Measurements from ENCODE around the gene MAGEF1. TPM values are rescaled to one million over a fixed set of nuclear protein-coding genes. Genes with fewer than 3 reads are reported as not detected.

MAGEF1 gene
- total and polyA plus RNA-seq, 2 donors, result 26.3 to 54.2 TPM

- H3K4me1 ChIP-seq (ENCODE audit: insufficient read depth), result no peaks in the 10 kb centered on the region
- no peak overlapping the region for H3K4me3 ChIP-seq (ENCODE audit: low read depth, low read length)
- 83% methylated on average over 11 of the region's 11 CpGs for WGBS
- no peaks in the 10 kb centered on the region for H3K36me3 ChIP-seq (ENCODE audit: insufficient read depth)
- no peak overlapping the region for H3K27ac ChIP-seq (ENCODE audit: low read depth)
- DNase-seq (ENCODE audit: extremely low spot score), result no peak
Observed at GRCh38 chr3:184670091-184670602, 41.7 kb downstream of the MAGEF1 start.

- no peaks in the 10 kb centered on the region for H3K36me3 ChIP-seq (ENCODE audit: insufficient read depth)
- DNase-seq (ENCODE audit: extremely low spot score), result no peak
- no peak overlapping the region for H3K4me3 ChIP-seq (ENCODE audit: low read depth, low read length)
- no peaks in the 10 kb centered on the region for H3K4me1 ChIP-seq (ENCODE audit: insufficient read depth)
- H3K27ac ChIP-seq (ENCODE audit: low read depth), result no peak overlapping the region
- 64% methylated on average over 7 of the region's 7 CpGs for WGBS
Observed at GRCh38 chr3:184669578-184669977, 42.3 kb downstream of the MAGEF1 start.

GRCh38 chr3:184666442-184666841, 45.4 kb downstream of the MAGEF1 start:
- no peaks in the 10 kb centered on the region for H3K36me3 ChIP-seq (ENCODE audit: insufficient read depth)
- no peak for DNase-seq (ENCODE audit: extremely low spot score)
- no peak overlapping the region for H3K27ac ChIP-seq (ENCODE audit: low read depth)
- WGBS, result 70% methylated on average over 9 of the region's 9 CpGs
- no peaks in the 10 kb centered on the region for H3K4me1 ChIP-seq (ENCODE audit: insufficient read depth)
- no peak overlapping the region for H3K4me3 ChIP-seq (ENCODE audit: low read depth, low read length)

GRCh38 chr3:184665101-184665500, 46.8 kb downstream of the MAGEF1 start:
- DNase-seq (ENCODE audit: extremely low spot score), result no peak
- Histone ChIP-seq H3K27ac (ENCODE audit: low read depth) (no peak overlapping the region), H3K4me3 (ENCODE audit: low read depth, low read length) (no peak overlapping the region), H3K36me3 (ENCODE audit: insufficient read depth) (no peaks in the 10 kb centered on the region), H3K4me1 (ENCODE audit: insufficient read depth) (no peaks in the 10 kb centered on the region)
- WGBS, result 89% methylated on average over 10 of the region's 10 CpGs

- Histone ChIP-seq H3K27ac (ENCODE audit: low read depth) (no peak overlapping the region), H3K4me3 (ENCODE audit: low read depth, low read length) (no peak overlapping the region), H3K4me1 (ENCODE audit: insufficient read depth) (no peaks in the 10 kb centered on the region), H3K36me3 (ENCODE audit: insufficient read depth) (no peaks in the 10 kb centered on the region)
- 78% methylated on average over 12 of the region's 12 CpGs for WGBS
- no peak for DNase-seq (ENCODE audit: extremely low spot score)
Observed at GRCh38 chr3:184663756-184664155, 48.1 kb downstream of the MAGEF1 start.

- Histone ChIP-seq H3K4me1 (ENCODE audit: insufficient read depth) (no peaks in the 10 kb centered on the region), H3K27ac (ENCODE audit: low read depth) (no peak overlapping the region), H3K4me3 (ENCODE audit: low read depth, low read length) (no peak overlapping the region), H3K36me3 (ENCODE audit: insufficient read depth) (no peaks in the 10 kb centered on the region)
- no peak for DNase-seq (ENCODE audit: extremely low spot score)
- WGBS, result 83% methylated on average over 6 of the region's 6 CpGs
Observed at GRCh38 chr3:184663356-184663755, 48.5 kb downstream of the MAGEF1 start.

GRCh38 chr3:184662187-184662586, 49.7 kb downstream of the MAGEF1 start:
- no peak overlapping the region for H3K4me3 ChIP-seq (ENCODE audit: low read depth, low read length)
- no peak for DNase-seq (ENCODE audit: extremely low spot score)
- no peaks in the 10 kb centered on the region for H3K4me1 ChIP-seq (ENCODE audit: insufficient read depth)
- H3K27ac ChIP-seq (ENCODE audit: low read depth), result no peak overlapping the region
- no peaks in the 10 kb centered on the region for H3K36me3 ChIP-seq (ENCODE audit: insufficient read depth)
- 49% methylated on average over 5 of the region's 5 CpGs for WGBS

GRCh38 chr3:184660931-184661330, 50.9 kb downstream of the MAGEF1 start:
- Histone ChIP-seq H3K27ac (ENCODE audit: low read depth) (no peak overlapping the region), H3K4me3 (ENCODE audit: low read depth, low read length) (no peak overlapping the region), H3K4me1 (ENCODE audit: insufficient read depth) (no peaks in the 10 kb centered on the region), H3K36me3 (ENCODE audit: insufficient read depth) (no peaks in the 10 kb centered on the region)
- 87% methylated on average over 6 of the region's 6 CpGs for WGBS
- no peak for DNase-seq (ENCODE audit: extremely low spot score)

Other genes with a start within 250 kb of the MAGEF1 start
- gene EPHB3, start 150.3 kb downstream of the MAGEF1 start, total RNA-seq, result 28.0 TPM
- gene EPHB3, start 150.3 kb downstream of the MAGEF1 start, polyA plus RNA-seq, result 5.1 TPM
- gene VPS8, start 100.1 kb upstream of the MAGEF1 start, total RNA-seq, result 200 TPM
- gene VPS8, start 100.1 kb upstream of the MAGEF1 start, polyA plus RNA-seq, result 14.0 TPM

Measured in urinary bladder (tissue), 4 donors.